PFSK-1 (cell line): ENCODE measurements around the gene ASF1B.

ENCODE experiments used
- FOXP2 ChIP-seq: optimal IDR thresholded peaks from 2 replicates; pipeline ENCODE3; 2011; ENCODE audit warnings: borderline replicate concordance, control low read depth, inconsistent platforms; ENCODE audit not compliant: insufficient read depth; ENCODE audit errors: extremely low read length, extremely low read depth
- POLR2AphosphoS5 ChIP-seq: IDR thresholded peaks from 2 replicates; pipeline ENCODE4 v1.6.1; 2012; ENCODE audit warnings: low read depth, mild to moderate bottlenecking, control low read depth, low read length, moderate library complexity
- TF ChIP-seq, protein P1 (sequence below), 2 experiments: IDR thresholded peaks; 2 replicates each; pipeline versions ENCODE4 v1.6.1 to v1.8.0; 2011 to 2012; ENCODE audit warnings: low read depth in 2 of 2, low read length in 2 of 2, control low read depth in 1 of 2, inconsistent platforms in 1 of 2, mild to moderate bottlenecking in 1 of 2, moderate library complexity in 1 of 2; ENCODE audit not compliant: insufficient read depth in 1 of 2

DNA sequence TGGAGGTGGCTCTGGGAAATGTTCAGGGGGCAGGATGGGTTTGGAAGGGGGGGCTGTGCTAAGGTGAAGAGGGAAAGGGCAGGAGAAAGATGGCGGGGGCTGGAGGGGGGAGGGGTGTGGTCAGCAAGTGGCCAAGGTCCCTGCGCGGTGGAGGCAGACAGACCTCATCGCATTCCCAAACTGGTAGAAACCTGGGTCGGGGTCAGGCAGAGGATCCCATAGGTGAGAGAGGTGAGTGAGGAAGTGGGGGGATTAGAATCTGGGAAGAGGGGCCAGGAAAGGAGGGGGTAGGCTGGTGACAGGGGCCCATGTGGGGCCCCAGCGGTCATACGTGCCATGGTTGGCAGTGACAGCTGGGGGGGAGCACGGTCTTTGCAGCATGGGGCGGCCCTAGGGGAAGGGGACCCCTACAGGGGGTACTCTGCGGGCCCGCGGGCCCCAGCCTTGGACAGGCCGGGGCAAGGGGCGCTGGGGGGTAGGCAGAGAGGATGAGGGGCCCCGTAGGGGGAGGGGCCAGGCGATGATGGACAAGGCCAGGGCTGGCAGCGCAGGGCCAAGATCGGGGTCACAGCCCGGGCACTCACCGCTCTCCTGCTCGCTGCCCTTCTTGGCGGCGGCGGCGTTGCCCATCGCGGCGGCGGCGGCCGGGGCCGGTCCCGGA lies 19.3 kb downstream of the ASF1B start:
- TF ChIP-seq POLR2AphosphoS5 = no peak
- no peak for TF ChIP-seq FOXP2
- TF ChIP-seq, protein P1, sequence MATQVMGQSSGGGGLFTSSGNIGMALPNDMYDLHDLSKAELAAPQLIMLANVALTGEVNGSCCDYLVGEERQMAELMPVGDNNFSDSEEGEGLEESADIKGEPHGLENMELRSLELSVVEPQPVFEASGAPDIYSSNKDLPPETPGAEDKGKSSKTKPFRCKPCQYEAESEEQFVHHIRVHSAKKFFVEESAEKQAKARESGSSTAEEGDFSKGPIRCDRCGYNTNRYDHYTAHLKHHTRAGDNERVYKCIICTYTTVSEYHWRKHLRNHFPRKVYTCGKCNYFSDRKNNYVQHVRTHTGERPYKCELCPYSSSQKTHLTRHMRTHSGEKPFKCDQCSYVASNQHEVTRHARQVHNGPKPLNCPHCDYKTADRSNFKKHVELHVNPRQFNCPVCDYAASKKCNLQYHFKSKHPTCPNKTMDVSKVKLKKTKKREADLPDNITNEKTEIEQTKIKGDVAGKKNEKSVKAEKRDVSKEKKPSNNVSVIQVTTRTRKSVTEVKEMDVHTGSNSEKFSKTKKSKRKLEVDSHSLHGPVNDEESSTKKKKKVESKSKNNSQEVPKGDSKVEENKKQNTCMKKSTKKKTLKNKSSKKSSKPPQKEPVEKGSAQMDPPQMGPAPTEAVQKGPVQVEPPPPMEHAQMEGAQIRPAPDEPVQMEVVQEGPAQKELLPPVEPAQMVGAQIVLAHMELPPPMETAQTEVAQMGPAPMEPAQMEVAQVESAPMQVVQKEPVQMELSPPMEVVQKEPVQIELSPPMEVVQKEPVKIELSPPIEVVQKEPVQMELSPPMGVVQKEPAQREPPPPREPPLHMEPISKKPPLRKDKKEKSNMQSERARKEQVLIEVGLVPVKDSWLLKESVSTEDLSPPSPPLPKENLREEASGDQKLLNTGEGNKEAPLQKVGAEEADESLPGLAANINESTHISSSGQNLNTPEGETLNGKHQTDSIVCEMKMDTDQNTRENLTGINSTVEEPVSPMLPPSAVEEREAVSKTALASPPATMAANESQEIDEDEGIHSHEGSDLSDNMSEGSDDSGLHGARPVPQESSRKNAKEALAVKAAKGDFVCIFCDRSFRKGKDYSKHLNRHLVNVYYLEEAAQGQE (IDR thresholded peaks at IDR 0.05; ENCODE audit: insufficient read depth in 1 of 2, low read depth in 2 of 2, low read length in 2 of 2) = no peak
